HepG2 (cell line): ENCODE measurements around the gene ARHGEF1. TPM values are rescaled to one million over a fixed set of nuclear protein-coding genes. Genes with fewer than 3 reads are reported as not detected.

ENCODE experiments used
- ATAC-seq: fragments of 200-7000 bp; cut with Tn5 transposase; 3 replicates; pipeline ENCODE4 v1.9.1; 2020; ENCODE audit warnings: mild to moderate bottlenecking, moderate library complexity
- BruUV-seq: library from RNA; stranded (reverse); fragments of 400-500 nt; replicated peaks from 2 replicates; lab custom pipeline; 2021; lab: Mats Ljungman, UMichigan
- CTCF ChIA-PET: fragments of 300-600 bp; formaldehyde crosslinking; extraction: SDS; loops from one replicate; lab custom pipeline; 2021; ENCODE audit warnings: low total read pairs, inconsistent platforms, low intra/inter-chr PET ratio; lab: Yijun Ruan, JAX
- POLR2A ChIA-PET: fragments of 350-600 bp; sonication (Branson Sonifier 250); formaldehyde crosslinking; loops from one replicate; lab custom pipeline; 2020; ENCODE audit warnings: antibody characterized with exemption, inconsistent platforms; lab: Yijun Ruan, JAX
- DNase-seq: peaks from one replicate; pipeline ENCODE4 v3.0.0-alpha.2; 2015; ENCODE audit warnings: low spot score
- FAIRE-seq: peaks from 3 replicates; lab custom pipeline; 2011; peaks lifted over from hg19 to GRCh38; lab: Jason Lieb, UNC
- H2AFZ ChIP-seq: one replicate; pipeline ENCODE4 v1.6.1; 2011; ENCODE audit warnings: low read length, inconsistent platforms
- H3K27ac ChIP-seq: fragments of 300-600 bp; 3 replicates; pipeline ENCODE4 v1.8.0; 2011; ENCODE audit warnings: mixed run types, mild to moderate bottlenecking, mixed read lengths, low read length, inconsistent platforms; ENCODE audit not compliant: insufficient read depth; ENCODE audit errors: extremely low read length
- H3K27me3 ChIP-seq, 2 experiments: fragments of 200-600 bp in 1 of 2; 2 replicates in 1 of 2; 3 replicates in 1 of 2; pipeline versions ENCODE4 v1.6.0 to v1.8.0; 2011; ENCODE audit warnings: low read length in 2 of 2, mild to moderate bottlenecking in 2 of 2, moderate library complexity in 2 of 2, inconsistent platforms in 1 of 2; ENCODE audit not compliant: insufficient read depth in 2 of 2, control insufficient read depth in 1 of 2
- H3K36me3 ChIP-seq, 2 experiments: fragments of 200-600 bp in 1 of 2; replicated peaks in 1 of 2; 2 replicates in 1 of 2; 3 replicates in 1 of 2; pipeline versions ENCODE4 v1.5.1 to v1.8.0; 2011; ENCODE audit warnings: low read length in 2 of 2, inconsistent platforms in 1 of 2; ENCODE audit not compliant: insufficient read depth in 2 of 2, control insufficient read depth in 1 of 2
- H3K4me1 ChIP-seq: 2 replicates; pipeline ENCODE4 v1.5.1; 2012; ENCODE audit warnings: low read length, inconsistent platforms; ENCODE audit not compliant: insufficient read depth
- H3K4me2 ChIP-seq: 2 replicates; pipeline ENCODE4 v1.6.0; 2011; ENCODE audit warnings: low read depth, low read length, inconsistent platforms
- H3K4me3 ChIP-seq, 3 experiments: fragments of 200-600 bp in 1 of 3; sonication (generic), shearing (Covaris generic) in 1 of 3; replicated peaks in 1 of 3; 2 replicates each; pipeline ENCODE4 v1.5.1; 2011 to 2016; ENCODE audit warnings: low read length in 3 of 3, inconsistent platforms in 2 of 3, low read depth in 2 of 3, mild to moderate bottlenecking in 2 of 3, control low read depth in 1 of 3, mixed read lengths in 1 of 3; ENCODE audit not compliant: insufficient read depth in 1 of 3
- H3K79me2 ChIP-seq: one replicate; pipeline ENCODE4 v1.6.1; 2011; ENCODE audit warnings: low read length, inconsistent platforms; ENCODE audit not compliant: insufficient read depth
- H3K9ac ChIP-seq: 2 replicates; pipeline ENCODE4 v1.6.0; 2011; ENCODE audit warnings: mild to moderate bottlenecking, low read depth, low read length, inconsistent platforms; ENCODE audit not compliant: insufficient read depth
- H3K9me3 ChIP-seq: 2 replicates; pipeline ENCODE4 v1.5.1; 2012; ENCODE audit warnings: mild to moderate bottlenecking, low read length
- H4K20me1 ChIP-seq: 2 replicates; pipeline ENCODE4 v1.6.0; 2011; ENCODE audit warnings: inconsistent platforms, mild to moderate bottlenecking, low read length, moderate library complexity; ENCODE audit not compliant: insufficient read depth
- CREB1 ChIP-seq, 2 experiments: fragments of 450-650 bp in 1 of 2; IDR thresholded peaks; 2 replicates each; pipeline ENCODE4 v1.6.1; 2016 to 2017; ENCODE audit warnings: control low read depth in 1 of 2, mild to moderate bottlenecking in 1 of 2, missing compliant biosample characterization in 1 of 2, missing genetic modification characterization in 1 of 2
- LBX2 ChIP-seq: sonication (generic); formaldehyde crosslinking; IDR thresholded peaks from 2 replicates; pipeline ENCODE4 v1.5.0; 2020; ENCODE audit warnings: missing genetic modification reagents, mild to moderate bottlenecking, borderline replicate concordance
- PAF1 ChIP-seq: IDR thresholded peaks from 2 replicates; pipeline ENCODE4 v1.6.1; 2016; ENCODE audit warnings: missing genetic modification reagents, missing compliant biosample characterization
- PRDM10 ChIP-seq: sonication (generic); formaldehyde crosslinking; IDR thresholded peaks from 2 replicates; pipeline ENCODE4 v1.4.0; 2020; ENCODE audit warnings: low read depth, missing genetic modification reagents
- SMAD9 ChIP-seq: sonication (generic); formaldehyde crosslinking; IDR thresholded peaks from 2 replicates; pipeline ENCODE4 v1.5.1; 2020; ENCODE audit warnings: mild to moderate bottlenecking, missing genetic modification reagents
- SP4 ChIP-seq: sonication (generic); formaldehyde crosslinking; IDR thresholded peaks from 2 replicates; pipeline ENCODE4 v1.8.1; 2023; ENCODE audit warnings: mild to moderate bottlenecking, missing genetic modification reagents
- TFDP2 ChIP-seq: sonication (generic); formaldehyde crosslinking; IDR thresholded peaks from 2 replicates; pipeline ENCODE4 v1.4.0; 2020; ENCODE audit warnings: missing genetic modification reagents
- ZC3H4 ChIP-seq: sonication (generic); formaldehyde crosslinking; IDR thresholded peaks from 2 replicates; pipeline ENCODE4 v1.4.0; 2020; ENCODE audit warnings: missing genetic modification reagents, borderline replicate concordance
- ZKSCAN1 ChIP-seq: fragments of 150-350 bp; IDR thresholded peaks from 2 replicates; pipeline ENCODE4 v1.6.1; 2014; ENCODE audit warnings: low read length
- ZNF329 ChIP-seq: sonication (generic); formaldehyde crosslinking; IDR thresholded peaks from 2 replicates; pipeline ENCODE4 v1.9.0; 2021; ENCODE audit warnings: low read depth, mild to moderate bottlenecking, missing genetic modification reagents
- ZNF441 ChIP-seq: sonication (generic); formaldehyde crosslinking; IDR thresholded peaks from 2 replicates; pipeline ENCODE4 v1.7.0; 2021; ENCODE audit warnings: missing genetic modification reagents, borderline replicate concordance
- ZNF597 ChIP-seq: sonication (generic); formaldehyde crosslinking; IDR thresholded peaks from 2 replicates; pipeline ENCODE4 v1.5.0; 2020; ENCODE audit warnings: missing genetic modification reagents
- ZNF747 ChIP-seq: sonication (generic); formaldehyde crosslinking; IDR thresholded peaks from 2 replicates; pipeline ENCODE4 v1.8.1; 2023; ENCODE audit warnings: missing genetic modification reagents, mild to moderate bottlenecking, borderline replicate concordance
- ZNF775 ChIP-seq: sonication (generic); formaldehyde crosslinking; IDR thresholded peaks from 2 replicates; pipeline ENCODE4 v1.4.0; 2020; ENCODE audit warnings: missing genetic modification reagents, mild to moderate bottlenecking, moderate library complexity, borderline replicate concordance
- ZNF790 ChIP-seq: sonication (generic); formaldehyde crosslinking; IDR thresholded peaks from 2 replicates; pipeline ENCODE4 v1.8.0; 2022; ENCODE audit warnings: missing genetic modification reagents, mild to moderate bottlenecking, borderline replicate concordance
- ZSCAN22 ChIP-seq: sonication (generic); formaldehyde crosslinking; IDR thresholded peaks from 2 replicates; pipeline ENCODE4 v1.4.0; 2020; ENCODE audit warnings: mild to moderate bottlenecking, missing genetic modification reagents
- WGBS: methylation state at CpG from one replicate; pipeline ENCODE4 v1.1.6; 2017; ENCODE audit warnings: low lambda C conversion rate; 5-methylcytosine and 5-hydroxymethylcytosine counted together
- in situ Hi-C: cut with HindIII; loops from 2 replicates; pipeline ENCODE4 v1.10.0; 2017; ENCODE audit warnings: low pct_unique_long_range_greater_than_20kb; ENCODE audit not compliant: extremely low pct_ligation_motif_present
- intact Hi-C: fragments of 100-400 bp; cut with micrococcal nuclease; formaldehyde crosslinking; loops from one replicate; pipeline ENCODE4 v1.10.0; 2022; ENCODE audit not compliant: unreplicated experiment
- polyA plus RNA-seq, 8 experiments: library from polyadenylated mRNA; depleted of rRNA in 3 of 8; stranded (reverse) in 7 of 8; unstranded in 1 of 8; fragments of >200 nt; fragmentation: Illumina TruSeq in 4 of 8; extraction: Trizol in 4 of 8; gene quantifications; 2 replicates each; pipeline versions ENCODE4 v1.2.1 to v1.2.3, GENCODE V29; 2011 to 2016; ENCODE audit warnings: low read depth in 4 of 8, missing spikeins in 1 of 8, mixed read lengths in 1 of 8; ENCODE audit not compliant: insufficient read depth in 1 of 8
- total RNA-seq, 5 experiments: library from RNA; depleted of rRNA; stranded (reverse); fragments of >200 nt; fragmentation: Illumina TruSeq; extraction: Trizol; gene quantifications; 2 replicates each; pipeline ENCODE4 v1.2.3, GENCODE V29; 2016; ENCODE audit warnings: low read depth in 1 of 5

The ARHGEF1 gene
- total and polyA plus RNA-seq, 2 of the 13 experiments (the other 11 are each of a cell fraction or from before 2014, with no cell fraction given): 33.7 to 34.7 TPM

GRCh38 chr19:41848666-41849065 is 34.3 kb upstream of the ARHGEF1 start:
- DNase-seq (no peak), FAIRE-seq (no peak), ATAC-seq (no peak)
- H2AFZ ChIP-seq: no peak overlapping the region
- no peak for TF ChIP-seq ZNF790 (CRISPR knock-in tag)
- TF ChIP-seq LBX2 (CRISPR knock-in tag): no peak
- TF ChIP-seq CREB1 (IDR thresholded peaks at IDR 0.05): no peak
- TF ChIP-seq CREB1 (CRISPR knock-in tag; IDR thresholded peaks at IDR 0.05): no peak
- no peak for TF ChIP-seq SMAD9 (CRISPR knock-in tag)
- TF ChIP-seq ZC3H4 (CRISPR knock-in tag): no peak
- no peak for TF ChIP-seq ZKSCAN1
- TF ChIP-seq PAF1 (CRISPR knock-in tag): no peak
- TF ChIP-seq SP4 (CRISPR knock-in tag): no peak
- TF ChIP-seq ZSCAN22 (CRISPR knock-in tag): no peak
- no peak for TF ChIP-seq PRDM10 (CRISPR knock-in tag)
- TF ChIP-seq TFDP2 (CRISPR knock-in tag): no peak
- TF ChIP-seq ZNF329 (CRISPR knock-in tag): no peak
- TF ChIP-seq ZNF441 (CRISPR knock-in tag): no peak
- no peak for TF ChIP-seq ZNF597 (CRISPR knock-in tag)
- no peak for TF ChIP-seq ZNF775 (CRISPR knock-in tag)
- no peak for TF ChIP-seq ZNF747 (CRISPR knock-in tag)
- no peak overlapping the region for H3K4me3 ChIP-seq
- no peak overlapping the region for H3K27ac ChIP-seq
- H3K36me3 ChIP-seq: no peaks in the 10 kb centered on the region
- H3K9ac ChIP-seq: no peak overlapping the region
- H3K79me2 ChIP-seq: no peaks in the 10 kb centered on the region
- peaks cover 1% of the 10 kb centered on the region for H3K4me1 ChIP-seq
- CTCF ChIA-PET: no interaction called here
- POLR2A ChIA-PET: no interaction called here
- H3K9me3 ChIP-seq: no peaks in the 10 kb centered on the region
- H4K20me1 ChIP-seq: no peaks in the 10 kb centered on the region
- H3K27me3 ChIP-seq: peaks cover under 1 to 38% of the 10 kb centered on the region in 2 experiments; a peak in 4 of 5 replicates
- no TSS peak for BruUV-seq
- in situ Hi-C loops: no loop called here
- WGBS: 15% methylated on average over 3 of the region's 6 CpGs
- H3K4me2 ChIP-seq: no peak overlapping the region
- intact Hi-C loops: no loop called here
